Effector CD4-positive, alpha-beta T cell (primary cell): ENCODE results near the gene TSKU.

Experiments used
- DNase-seq: peaks from one replicate; pipeline ENCODE4 v3.0.0-alpha.2; 2020

TSKU gene

DNA sequence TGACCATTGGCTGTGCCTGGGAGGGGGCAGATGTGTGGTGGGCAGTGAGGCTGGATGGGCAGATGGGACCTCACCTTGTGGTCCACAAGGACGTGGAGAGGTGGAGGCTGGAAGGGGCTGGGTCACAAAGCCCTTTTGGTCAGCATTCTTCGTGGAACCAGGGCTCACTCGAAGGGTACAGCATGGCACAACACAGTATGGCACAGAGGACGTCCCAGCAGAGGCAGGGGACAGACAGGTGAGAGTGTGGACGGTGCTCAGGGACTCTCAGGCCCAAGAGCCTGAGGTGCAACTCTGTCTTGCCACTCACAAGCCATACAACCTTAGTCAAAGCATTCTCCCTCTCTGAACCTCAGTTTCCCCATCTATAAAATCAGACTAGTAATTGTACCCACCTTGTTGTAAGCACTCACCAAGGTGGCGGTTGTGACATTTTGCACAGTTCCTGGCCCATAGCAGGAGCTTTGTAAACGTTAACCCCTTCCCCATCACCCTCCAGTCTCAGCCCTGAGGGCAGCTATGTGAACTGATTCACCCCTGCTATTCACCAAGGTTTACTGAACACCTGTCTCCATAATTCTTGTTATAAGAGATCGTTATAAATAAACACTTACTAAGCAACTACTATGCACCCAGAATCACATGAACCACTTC, 11.6 kb upstream of the TSKU start:
- DNase-seq = no peak

DNA sequence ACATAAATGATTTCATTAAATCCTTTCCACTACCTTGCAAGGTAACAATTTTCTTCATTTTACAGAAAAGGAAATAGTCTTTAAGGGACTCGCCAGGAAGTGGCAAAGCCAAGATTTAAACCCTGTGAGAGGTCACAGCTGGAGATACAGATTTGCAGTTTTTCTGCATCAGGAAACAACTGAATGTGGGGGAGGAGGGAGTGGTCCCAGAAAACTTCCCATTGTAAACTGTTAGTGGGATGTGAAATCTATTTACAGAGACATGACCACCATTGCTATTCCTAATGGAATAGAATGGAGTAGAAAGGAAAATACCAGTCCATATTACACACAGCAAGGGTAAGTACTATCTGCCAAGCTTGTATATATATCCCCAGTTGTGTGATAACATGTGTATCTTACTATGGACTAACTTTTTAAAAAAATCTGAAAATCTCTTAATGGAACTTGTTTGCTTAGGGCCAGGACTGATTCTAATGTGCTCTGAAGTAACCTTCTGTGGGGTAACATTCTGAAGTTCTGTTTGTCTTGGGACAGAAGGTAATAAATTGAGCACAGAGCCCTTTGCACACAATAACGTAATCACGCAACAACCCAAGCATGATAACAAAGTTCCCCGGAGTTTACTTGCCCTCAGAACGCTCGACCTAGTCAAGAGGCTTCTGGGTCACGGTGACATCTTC, 10.9 kb upstream of the TSKU start:
- DNase-seq = no peak

DNA sequence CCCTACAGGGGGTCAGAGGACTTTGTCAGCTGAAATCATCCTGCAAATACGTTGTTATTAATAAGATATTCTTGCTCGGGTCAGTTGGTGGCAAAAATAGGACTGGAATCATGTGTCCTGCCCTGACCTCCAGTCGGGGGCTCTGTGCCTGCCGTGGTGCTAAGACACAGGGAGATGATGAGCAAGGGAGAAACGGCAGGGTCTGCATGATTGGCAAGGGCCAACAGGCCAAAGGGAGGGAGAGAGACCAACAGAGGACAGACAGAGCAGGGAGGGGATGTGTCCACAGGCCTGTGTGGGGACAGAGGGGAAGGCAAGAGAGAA, 10.4 kb upstream of the TSKU start:
- DNase-seq = no peak

DNA sequence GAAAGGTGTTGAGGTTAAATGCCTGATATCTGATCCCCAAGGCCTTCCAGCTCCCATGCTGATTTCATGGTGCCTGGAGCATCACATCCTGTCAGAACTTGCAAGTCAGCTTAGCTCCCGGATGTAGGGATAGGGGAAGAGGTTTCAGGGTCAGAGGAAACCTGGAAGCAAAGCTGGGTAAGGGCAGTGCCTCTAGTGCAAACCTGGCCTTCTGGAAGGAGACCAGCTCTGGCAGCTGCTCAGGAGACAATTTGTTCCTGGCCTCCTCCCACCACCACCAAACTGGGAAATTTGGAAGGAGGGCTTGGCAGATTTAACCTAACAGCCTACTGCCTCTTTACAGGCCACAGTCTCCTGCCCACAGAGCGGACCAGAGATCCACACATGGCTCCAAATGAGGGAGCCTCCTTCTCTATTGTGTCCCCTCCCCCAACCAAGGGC, 9.2 kb upstream of the TSKU start:
- no peak for DNase-seq

DNA sequence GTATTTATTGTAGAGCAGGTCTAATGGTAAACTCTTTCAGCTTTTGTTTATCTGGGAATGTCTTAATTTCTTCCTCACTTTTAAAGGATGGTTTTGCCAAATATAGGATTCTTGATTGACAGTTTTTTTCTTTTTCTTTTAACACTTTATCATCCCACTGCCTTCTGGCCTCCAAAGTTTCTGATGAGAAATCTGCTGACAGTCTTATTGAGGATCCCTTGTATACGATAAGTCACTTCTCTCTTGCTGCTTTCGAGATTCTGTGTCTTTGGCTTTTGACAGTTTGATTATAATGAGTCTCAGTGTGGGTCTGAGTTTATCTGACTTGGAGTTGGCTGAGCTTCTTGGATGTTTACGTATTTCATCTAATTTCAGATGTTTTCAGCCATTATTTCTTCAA, 6.7 kb upstream of the TSKU start:
- no peak for DNase-seq

DNA sequence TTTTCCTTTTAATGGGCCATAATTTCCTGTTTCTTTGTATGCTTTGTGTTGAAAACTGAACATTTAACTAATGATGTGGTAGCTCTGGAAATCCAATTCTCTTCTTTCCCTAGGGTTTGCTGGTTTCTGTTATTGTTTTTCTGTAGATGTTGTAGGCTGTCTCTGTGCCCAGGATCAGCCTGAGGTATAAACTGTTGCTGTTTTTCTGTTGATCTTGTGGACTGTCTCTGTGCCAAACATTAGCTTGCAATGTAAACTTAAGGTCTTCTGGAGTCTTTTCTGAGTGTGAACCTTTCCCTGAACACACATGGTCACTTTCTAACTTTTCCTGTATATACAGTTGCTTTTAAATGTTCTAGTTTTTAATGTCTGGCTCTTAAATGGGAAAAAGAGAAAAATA, 5.9 kb upstream of the TSKU start:
- DNase-seq = no peak

DNA sequence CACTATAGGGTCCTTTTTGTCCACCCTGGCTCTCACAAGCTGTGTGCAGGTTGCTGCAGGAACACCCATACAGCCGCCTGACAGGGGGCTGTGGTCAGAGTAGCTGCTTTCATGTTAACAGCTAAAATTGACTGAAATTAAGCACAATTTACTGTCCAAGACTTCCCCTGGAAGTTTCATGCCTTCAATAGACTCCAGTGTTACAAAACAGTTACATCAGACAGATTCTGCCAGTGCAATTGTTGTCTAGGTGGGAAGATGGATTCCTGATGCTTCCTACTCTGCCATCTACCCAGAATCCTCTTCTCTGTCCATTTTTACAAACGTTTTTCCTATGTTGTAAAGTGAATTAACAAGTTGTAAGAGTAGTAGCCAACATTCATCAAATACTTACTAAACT, 5.3 kb upstream of the TSKU start:
- DNase-seq = no peak

DNA sequence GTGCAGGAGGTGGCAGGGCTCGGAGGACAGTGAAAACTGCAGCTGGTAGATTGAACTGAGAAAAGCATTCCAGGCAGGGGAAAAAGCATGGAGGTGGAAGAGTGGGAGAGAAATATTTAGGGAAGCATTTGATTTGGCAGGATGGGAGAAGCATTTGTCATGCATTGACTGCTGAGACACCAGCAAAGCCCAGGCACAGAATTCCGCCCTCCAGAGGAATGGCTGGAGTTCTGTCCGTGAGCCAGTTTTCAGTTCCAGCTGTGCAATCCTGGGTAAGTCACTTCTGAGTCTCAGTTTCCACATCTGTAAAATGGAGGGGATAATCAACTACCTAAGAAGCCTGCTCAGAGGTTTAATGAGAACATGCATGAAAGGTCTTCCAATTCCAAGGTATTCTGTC, 4.3 kb upstream of the TSKU start:
- DNase-seq = no peak

DNA sequence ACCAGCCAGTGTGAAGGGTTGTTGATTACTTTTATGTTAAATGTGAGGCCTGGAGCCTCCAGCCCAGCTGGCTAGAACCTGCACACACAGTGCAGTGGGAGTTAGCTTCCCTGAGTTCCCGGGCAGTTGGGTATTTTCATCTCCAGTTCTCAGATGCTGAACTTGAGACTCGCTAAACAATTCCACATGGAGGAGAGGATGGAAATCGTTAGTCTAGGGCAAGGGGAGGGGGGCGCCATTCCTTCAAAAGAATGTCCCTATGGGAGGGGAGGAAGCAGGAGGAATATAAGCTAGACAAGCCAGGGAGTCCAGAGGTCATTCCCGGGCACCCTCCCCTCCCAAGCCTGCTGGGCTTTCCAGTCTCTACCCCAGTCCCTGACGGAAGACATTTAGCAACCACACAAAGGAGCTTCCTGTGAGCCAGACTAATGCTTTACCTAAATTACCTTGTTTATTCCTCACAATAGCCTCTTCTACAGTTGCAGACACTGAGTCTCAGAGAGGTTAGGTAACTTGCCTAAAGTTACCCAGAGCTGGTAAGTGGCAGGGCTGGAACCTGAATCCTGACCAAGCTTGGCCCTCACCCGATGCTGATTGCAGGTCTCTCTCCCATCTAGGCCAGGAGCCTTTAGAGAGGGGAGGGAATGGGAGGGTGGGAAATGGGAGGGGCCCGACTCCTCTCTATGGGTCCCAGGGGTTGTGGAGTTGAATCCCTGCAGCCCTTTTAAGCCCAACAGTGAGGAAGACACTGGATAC, 1.9 kb upstream of the TSKU start:
- DNase-seq = no peak

DNA sequence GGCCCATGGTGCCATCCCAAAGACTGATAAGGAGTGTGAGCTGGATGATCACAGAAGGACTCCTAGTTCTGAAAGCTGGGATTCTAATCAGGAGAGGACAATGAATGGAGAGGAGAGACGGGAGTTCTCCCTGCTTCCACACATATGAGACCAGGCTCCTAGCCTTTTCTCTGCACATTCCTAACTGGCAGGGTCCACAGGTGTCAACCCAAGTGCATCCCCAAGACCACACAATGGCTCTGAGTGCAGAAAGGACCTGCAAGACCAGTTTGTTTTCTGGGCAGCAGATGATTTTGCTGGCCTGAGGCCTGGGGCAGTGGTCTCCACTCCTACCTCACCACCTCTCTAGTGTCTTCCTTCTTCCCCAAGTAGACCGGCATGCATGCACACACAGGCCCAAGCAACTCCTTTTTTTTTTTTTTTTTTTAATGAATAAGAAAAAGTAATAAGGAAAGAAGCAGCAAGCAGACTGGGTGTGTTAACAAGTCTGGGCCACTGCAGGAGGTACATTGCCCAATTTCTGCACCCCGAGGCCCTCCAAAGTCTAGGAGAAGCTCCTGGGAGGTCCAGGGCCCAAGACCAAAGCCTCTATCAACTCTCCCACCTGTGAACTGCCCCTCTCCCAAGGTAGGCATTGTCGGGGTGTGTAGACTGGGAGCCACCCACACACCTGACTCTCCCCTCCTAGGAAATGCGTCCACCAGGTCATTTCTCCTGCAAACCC, 1.2 kb upstream of the TSKU start:
- DNase-seq = no peak

DNA sequence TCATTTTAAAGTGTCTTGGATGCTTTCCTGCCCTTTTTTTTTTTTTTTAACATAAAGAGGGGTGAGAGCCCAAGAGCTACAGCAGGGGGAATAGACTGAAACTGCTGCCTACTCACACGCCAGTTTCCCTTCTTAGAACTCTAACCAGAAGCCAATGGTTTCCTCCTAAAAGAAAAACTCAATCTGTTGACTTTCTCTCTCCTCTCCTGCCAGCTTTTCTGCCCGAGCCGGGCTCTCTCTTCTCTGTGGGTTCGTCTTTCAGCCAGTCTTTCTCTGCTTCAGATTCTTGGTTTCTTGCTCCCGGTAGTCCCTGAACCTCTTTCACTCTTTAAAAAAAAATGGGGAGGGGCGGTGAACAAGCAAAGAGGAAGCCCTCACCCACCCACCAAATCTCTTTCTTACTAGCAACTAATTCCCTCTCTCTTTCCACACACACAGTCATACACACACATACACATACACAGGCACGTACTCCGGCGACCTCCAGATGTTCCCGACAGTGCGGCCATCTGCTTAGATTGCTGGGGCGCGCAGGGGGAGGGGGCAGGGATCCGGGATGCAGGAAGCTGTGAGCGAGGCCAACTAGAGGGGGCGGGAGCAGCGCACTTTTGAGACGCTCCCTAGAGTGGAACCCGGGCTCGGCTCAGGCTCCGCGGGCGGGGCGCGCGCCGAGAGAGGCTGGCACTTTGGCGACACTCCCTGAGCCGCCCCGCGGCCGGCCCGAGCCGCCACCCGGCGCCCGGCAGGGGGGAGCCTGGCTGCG, 444 bp upstream of the TSKU start:
- no peak for DNase-seq

DNA sequence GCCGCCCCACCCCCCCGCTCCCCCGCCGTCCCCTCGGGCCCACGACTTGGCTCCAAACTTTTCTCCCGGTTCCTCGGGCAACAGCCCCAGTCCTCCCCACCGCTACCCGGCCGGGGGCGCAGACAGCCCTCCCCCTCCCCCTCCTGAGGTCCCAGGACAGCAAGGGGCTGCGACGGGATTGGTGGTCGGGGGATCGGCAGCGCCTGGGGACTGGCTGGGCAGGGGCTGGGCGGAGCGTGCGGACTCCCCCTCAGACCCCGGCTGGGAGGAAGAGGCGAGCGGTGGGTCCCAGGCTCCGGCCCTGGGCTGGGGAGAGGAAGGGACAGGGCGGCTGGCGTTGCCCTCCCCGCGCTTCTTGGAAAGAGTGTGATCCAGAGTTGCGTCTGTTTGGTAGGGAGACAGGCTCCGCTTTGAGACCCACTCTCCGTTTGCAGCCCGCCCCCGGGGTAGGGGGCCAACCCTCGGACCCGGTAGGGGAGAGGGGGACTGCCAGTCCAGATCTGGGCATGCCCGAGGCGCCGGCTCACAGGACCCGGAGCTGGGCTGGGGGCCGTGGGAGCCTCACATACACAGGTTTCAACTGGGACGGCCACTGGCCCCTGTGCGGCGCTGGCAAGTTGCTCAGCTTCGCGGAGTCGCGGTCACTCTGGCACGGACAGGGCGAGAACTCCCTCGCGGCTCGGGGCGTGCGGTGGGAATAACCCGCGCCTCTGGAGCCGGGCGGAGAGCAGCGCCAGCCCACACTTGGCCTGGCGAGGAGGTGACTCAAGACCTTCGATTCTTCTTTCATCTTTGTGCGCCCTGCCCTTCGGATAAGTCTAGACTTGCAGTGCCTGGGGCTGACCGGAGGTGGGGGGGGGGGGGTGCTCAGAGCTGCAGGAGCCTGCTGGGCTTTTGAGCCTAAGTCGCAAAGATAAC, 999 bp downstream of the TSKU start:
- no peak for DNase-seq

DNA sequence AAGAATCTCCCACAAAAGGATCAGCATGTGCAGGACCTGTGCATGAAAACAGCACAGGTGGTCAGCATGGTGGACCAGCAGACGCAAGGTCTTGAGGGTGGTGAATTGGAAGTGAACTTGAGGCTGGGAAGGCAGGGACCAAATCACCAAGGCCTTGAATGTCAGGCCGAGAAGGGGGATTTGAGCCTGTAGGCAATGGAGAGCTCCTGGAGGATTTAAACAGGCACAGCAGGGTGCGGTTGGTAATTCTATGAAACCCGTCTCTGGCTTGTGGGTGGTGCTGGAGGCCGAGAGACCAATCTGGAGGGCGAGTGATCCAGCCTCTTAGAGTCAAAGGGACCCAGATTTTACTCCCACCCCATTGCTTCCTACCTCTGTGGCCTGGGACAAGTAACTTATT, 2.4 kb downstream of the TSKU start:
- DNase-seq = no peak

DNA sequence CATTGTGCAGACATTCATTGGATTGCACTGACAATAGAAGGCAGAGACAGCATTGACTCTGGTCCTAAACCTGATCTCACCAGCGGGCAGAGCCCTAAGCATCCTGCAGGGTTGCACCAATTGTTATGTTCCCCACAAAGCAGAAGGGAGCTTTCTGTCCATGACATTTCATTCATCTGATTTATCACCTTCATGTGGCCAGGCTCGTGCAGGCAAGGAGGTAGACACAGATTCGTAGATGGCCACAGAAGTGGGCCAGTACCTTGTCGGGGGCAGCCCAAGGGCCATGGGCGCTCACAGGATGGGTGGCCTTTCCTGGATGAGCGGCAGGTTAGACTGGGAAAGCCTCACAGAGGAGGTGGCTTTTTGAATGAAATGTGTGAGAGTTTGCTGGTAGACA, 2.9 kb downstream of the TSKU start:
- no peak for DNase-seq

DNA sequence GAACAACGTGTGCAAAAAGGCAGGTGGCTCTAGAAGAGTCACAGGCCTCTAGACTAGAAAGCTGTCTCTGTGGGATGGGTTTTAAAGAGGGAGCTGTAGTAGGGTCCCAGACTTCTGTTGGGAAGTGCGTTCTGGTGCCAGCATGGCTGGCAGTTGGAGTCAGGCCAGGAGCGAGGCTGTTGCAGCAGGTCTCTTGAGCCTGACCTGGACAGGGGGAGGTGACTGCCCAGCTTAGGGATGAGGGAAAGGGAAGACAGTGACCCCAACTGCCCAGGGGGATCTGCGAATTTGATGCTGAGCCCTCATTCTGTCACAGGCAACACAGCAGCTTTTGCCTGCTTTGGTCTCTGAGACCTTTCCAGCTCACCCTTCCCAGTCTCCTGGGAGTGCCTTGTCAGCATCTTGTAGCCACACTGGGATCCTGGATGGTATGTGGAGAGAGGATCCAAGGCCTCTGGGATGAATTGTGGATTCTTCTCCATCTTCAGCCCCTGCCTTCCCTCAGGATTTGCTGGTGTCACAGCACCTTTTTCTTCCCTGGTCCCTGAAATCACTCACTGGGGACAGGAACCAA, 3.4 kb downstream of the TSKU start:
- no peak for DNase-seq

DNA sequence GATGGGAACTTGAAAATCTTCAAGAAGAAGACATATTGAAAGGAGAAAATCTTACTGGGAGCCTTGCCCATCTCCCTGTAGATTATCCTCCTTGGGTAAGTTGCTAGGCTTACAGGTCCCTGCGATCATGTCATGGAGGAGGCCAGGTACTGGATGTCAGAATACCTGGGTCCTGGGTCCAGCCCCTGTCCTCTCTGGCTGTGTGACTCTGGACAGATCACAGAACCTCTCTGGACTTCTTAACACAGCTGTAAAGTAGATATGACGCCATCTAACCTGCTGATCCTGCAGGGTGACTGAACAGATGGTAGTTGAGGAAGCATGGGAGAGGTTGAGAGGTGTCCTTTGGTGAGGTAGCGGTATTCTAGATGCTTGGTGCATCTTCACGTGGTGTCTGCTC, 4.1 kb downstream of the TSKU start:
- DNase-seq = no peak

DNA sequence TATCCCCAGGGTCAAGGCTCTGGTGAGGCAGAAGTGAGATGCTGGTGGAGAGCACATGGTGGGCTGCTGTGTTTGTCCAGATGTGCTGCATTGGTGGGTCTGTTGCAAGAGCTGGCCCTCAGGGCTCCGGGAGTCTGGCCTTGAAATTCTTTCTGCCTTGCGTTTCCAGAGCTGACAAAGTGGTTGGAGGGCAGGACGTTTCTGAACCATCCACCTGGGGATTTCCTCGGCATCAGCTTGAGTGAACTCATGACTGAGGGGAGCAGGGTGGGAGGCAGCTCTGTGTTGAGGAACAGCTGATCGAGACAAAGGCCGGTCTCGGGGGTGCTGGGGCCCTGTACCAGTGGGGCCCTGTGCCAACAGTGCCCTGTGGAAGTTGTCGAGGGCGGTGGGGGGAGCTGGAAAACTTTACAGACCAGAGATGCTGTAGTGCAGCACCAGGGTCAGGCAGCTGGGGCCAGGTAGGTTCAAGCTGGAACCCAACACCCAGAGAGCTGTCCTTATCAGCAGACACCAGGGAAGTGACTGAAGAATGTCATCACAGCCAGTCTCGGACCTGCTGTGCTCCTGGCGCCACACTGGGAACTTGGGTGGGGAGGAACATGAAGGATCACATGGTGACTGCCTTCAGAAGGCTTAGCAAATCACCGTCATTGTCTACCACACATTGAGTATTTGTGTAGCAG, 4.9 kb downstream of the TSKU start:
- no peak for DNase-seq

DNA sequence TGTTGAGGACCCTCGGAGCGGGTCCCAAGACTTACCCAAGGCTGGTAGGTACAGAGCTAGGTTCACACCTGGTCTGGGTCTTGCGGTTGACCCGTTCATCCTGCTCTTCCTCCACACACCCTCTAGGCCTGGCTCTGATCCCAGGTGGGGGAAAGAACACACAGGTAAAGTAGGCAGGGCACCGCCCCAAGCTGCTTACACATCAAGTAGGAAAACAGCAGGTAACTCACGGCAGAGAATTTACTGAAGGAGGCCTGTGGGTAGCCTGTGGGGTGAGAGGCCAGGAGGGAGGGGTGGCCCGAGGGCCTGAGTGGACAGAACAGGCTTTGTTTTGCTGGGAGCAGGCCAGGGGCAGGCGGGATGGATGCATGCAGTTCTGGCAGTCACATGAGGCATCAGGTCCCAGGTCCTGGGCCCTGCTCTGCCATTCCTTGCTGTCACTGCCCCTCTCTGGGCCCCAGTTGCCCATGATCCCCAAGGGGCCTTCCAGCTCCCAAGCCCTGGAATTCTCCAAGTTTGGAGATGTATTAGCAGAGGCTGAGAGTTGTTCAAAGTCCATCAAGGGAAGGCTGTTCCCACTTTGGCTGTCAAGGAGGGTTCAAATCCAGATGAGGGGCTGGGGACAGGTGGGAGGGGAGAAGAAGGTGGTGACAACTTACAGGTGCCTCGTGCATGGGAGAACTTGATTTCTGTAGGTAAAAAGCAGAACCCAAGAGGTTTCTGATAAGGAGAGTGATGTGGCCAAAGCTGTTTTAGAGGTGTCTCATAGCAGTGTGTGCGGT, 5.7 kb downstream of the TSKU start:
- DNase-seq = no peak

DNA sequence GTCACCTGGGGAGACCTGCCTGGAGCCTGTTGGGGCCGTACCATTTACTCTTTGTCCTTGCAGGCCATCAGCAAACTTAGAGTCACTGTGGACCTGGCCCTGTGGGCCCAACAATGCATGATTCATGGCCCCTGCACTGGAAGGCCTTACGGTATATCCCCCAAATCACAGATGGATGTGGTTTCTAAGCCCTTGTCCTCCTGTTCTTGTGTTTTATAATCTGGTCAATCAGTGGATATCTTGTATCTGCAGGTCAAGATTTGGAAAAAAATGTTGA, 6.2 kb downstream of the TSKU start:
- DNase-seq = no peak

DNA sequence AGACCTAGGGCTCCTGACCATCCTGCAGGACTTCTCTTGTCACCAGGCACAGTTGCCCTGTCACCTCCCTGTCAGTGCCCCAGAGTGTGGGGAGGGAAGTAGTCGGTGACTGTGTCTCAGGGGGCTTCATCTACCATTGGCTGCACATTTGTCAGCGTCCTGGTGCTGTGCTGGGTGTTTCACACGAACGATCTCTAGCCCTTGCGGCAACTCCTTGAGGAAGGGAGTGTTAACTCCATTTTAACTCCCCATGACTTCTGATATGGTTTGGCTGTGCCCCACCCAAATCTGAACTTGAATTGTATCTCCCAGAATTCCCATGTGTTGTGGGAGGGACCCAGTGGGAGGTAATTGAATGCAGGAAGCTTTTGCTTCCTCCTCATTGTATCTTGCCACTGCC, 7.1 kb downstream of the TSKU start:
- DNase-seq = no peak
